Measurements from ENCODE around the gene FNIP2. TPM values are rescaled to one million over a fixed set of nuclear protein-coding genes. Genes with fewer than 3 reads are reported as not detected.

The FNIP2 gene
- polyA plus RNA-seq, 1 of the 3 experiments (the other 2 are of a cell fraction): 0.97 TPM

GRCh38 chr4:158904815-158905214 lies 136.0 kb downstream of the FNIP2 start:
- POLR2A ChIA-PET: no interaction called here

GRCh38 chr4:158906073-158906472 lies 137.2 kb downstream of the FNIP2 start:
- POLR2A ChIA-PET: no interaction called here
- Histone ChIP-seq H3K27me3 (ENCODE audit: insufficient read depth) (no peaks in the 10 kb centered on the region), H3K9me2 (no peaks in the 10 kb centered on the region), H3K4me3 (ENCODE audit: low read depth in 2 of 2, low read length in 1 of 2) (no peak overlapping the region), H4K20me1 (ENCODE audit: insufficient read depth) (no peaks in the 10 kb centered on the region), H3K36me3 (replicated peaks in 1 of 2; ENCODE audit: control insufficient read depth in 1 of 2, insufficient read depth in 2 of 2, low read length in 1 of 2) (peaks cover 5 to 9% of the 10 kb centered on the region in 2 experiments), H3K4me2 (no peak overlapping the region), H3K27ac (ENCODE audit: low read depth in 2 of 2, low read length in 1 of 2) (no peak overlapping the region), H3K4me1 (ENCODE audit: control insufficient read depth in 1 of 2, insufficient read depth in 2 of 2, low read depth in 1 of 2, low read length in 1 of 2) (peaks cover 0 to 3% of the 10 kb centered on the region in 2 experiments; a peak in 2 of 4 replicates), H2AFZ (ENCODE audit: low read depth) (no peak overlapping the region), H3K9me3 (no peaks in the 10 kb centered on the region), H3K9ac (no peak overlapping the region), H3K79me2 (ENCODE audit: insufficient read depth) (no peaks in the 10 kb centered on the region), H3F3A (replicated peaks; ENCODE audit: insufficient read depth) (peaks cover 8% of the 10 kb centered on the region)
- no peak for TF ChIP-seq RXRA (IDR thresholded peaks at IDR 0.05; ENCODE audit: borderline replicate concordance, low read depth)
- WGBS (ENCODE audit: low lambda C conversion rate): 76% methylated on average over 3 of the region's 3 CpGs
- CTCF ChIA-PET: no interaction called here
- DNase-seq: no peak

More at GRCh38 chr4:158904815-158905214, 136.0 kb downstream of the FNIP2 start:
- peaks cover 8% of the 10 kb centered on the region for H3F3A ChIP-seq (replicated peaks; ENCODE audit: insufficient read depth)
- no peak overlapping the region for H3K4me3 ChIP-seq (ENCODE audit: low read depth in 2 of 2, low read length in 1 of 2)
- H4K20me1 ChIP-seq (ENCODE audit: insufficient read depth): no peaks in the 10 kb centered on the region
- H3K27me3 ChIP-seq (ENCODE audit: insufficient read depth): no peaks in the 10 kb centered on the region
- TF ChIP-seq TCF12 (IDR thresholded peaks at IDR 0.05): no peak
- no peak for DNase-seq
- no peak overlapping the region for H3K27ac ChIP-seq (ENCODE audit: low read depth in 2 of 2, low read length in 1 of 2)
- CTCF ChIA-PET: interaction anchor here (0.9 kb wide), 1 partner anchor 260 kb away, joined by 3 read pairs; no protein-coding TSS in a partner anchor
- no peaks in the 10 kb centered on the region for H3K9me2 ChIP-seq
- 100% methylated on average over 1 of the region's 1 CpG for WGBS (ENCODE audit: low lambda C conversion rate)
- no peak overlapping the region for H2AFZ ChIP-seq (ENCODE audit: low read depth)
- H3K4me2 ChIP-seq: no peak overlapping the region
- no peaks in the 10 kb centered on the region for H3K9me3 ChIP-seq
- H3K4me1 ChIP-seq (ENCODE audit: control insufficient read depth in 1 of 2, insufficient read depth in 2 of 2, low read depth in 1 of 2, low read length in 1 of 2): peaks cover 0 to 3% of the 10 kb centered on the region in 2 experiments; a peak in 2 of 4 replicates
- H3K9ac ChIP-seq: no peak overlapping the region
- no peaks in the 10 kb centered on the region for H3K79me2 ChIP-seq (ENCODE audit: insufficient read depth)
- H3K36me3 ChIP-seq (replicated peaks in 1 of 2; ENCODE audit: control insufficient read depth in 1 of 2, insufficient read depth in 2 of 2, low read length in 1 of 2): peaks cover 5 to 12% of the 10 kb centered on the region in 2 experiments

GRCh38 chr4:158912390-158912789 lies 143.6 kb downstream of the FNIP2 start:
- ChIA-PET CTCF (no interaction called here), POLR2A (no interaction called here)
- Histone ChIP-seq H3F3A (replicated peaks; ENCODE audit: insufficient read depth) (peaks cover 14% of the 10 kb centered on the region), H3K4me3 (ENCODE audit: low read depth in 2 of 2, low read length in 1 of 2) (no peak overlapping the region), H3K9ac (no peak overlapping the region), H3K9me2 (no peaks in the 10 kb centered on the region), H3K27me3 (ENCODE audit: insufficient read depth) (no peaks in the 10 kb centered on the region), H3K4me1 (ENCODE audit: control insufficient read depth in 1 of 2, insufficient read depth in 2 of 2, low read depth in 1 of 2, low read length in 1 of 2) (peaks cover 3 to 15% of the 10 kb centered on the region in 2 experiments; a peak in 2 of 4 replicates), H3K4me2 (no peak overlapping the region), H3K9me3 (no peaks in the 10 kb centered on the region), H3K36me3 (replicated peaks in 1 of 2; ENCODE audit: control insufficient read depth in 1 of 2, insufficient read depth in 2 of 2, low read length in 1 of 2) (peaks cover 0 to 2% of the 10 kb centered on the region in 2 experiments), H3K79me2 (ENCODE audit: insufficient read depth) (no peaks in the 10 kb centered on the region), H2AFZ (ENCODE audit: low read depth) (no peak overlapping the region), H3K27ac (ENCODE audit: low read depth in 2 of 2, low read length in 1 of 2) (no peak overlapping the region; a peak in 1 of 4 replicates), H4K20me1 (ENCODE audit: insufficient read depth) (no peaks in the 10 kb centered on the region)
- 41% methylated on average over 2 of the region's 2 CpGs for WGBS (ENCODE audit: low lambda C conversion rate)
- DNase-seq: no peak
- TF ChIP-seq EP300 (IDR thresholded peaks at IDR 0.05; ENCODE audit: borderline replicate concordance in 1 of 2, low read depth in 1 of 2, low read length in 1 of 2): 0 out of 4 replicates have a peak, but pooled peaks of 1 of the 2 experiments have one; percentile 6
- TF ChIP-seq NRF1 (IDR thresholded peaks at IDR 0.05; ENCODE audit: low read depth, low read length): no peak
- TF ChIP-seq CHD2 (IDR thresholded peaks at IDR 0.05; ENCODE audit: low read length, partially characterized antibody): no peak
- TF ChIP-seq TCF12 (IDR thresholded peaks at IDR 0.05): peak; percentile 72; the same call in 1 of the 2 replicates
- no peak for TF ChIP-seq USF1 (IDR thresholded peaks at IDR 0.05; ENCODE audit: borderline replicate concordance, low read depth)
- TF ChIP-seq REST (IDR thresholded peaks at IDR 0.05; ENCODE audit: low read depth, low read length): no peak
- TF ChIP-seq MAX (IDR thresholded peaks at IDR 0.05; ENCODE audit: low read depth): no peak
- TF ChIP-seq GATA2 (CRISPR knock-in tag; IDR thresholded peaks at IDR 0.05): no peak
- TF ChIP-seq MXI1 (IDR thresholded peaks at IDR 0.05; ENCODE audit: low read depth, low read length): no peak
- no peak for TF ChIP-seq ELF1 (IDR thresholded peaks at IDR 0.05)

Measured in SK-N-SH (cell line).